Activated CD4-positive, alpha-beta T cell treated with anti-CD3 and anti-CD28 coated beads, Interleukin-2, amount 50 U/mL, for 48 hours (primary cell): Measurements from ENCODE around the gene HCK.

Experiments
- DNase-seq, 2 experiments: peaks; one replicate each; pipeline ENCODE4 v3.0.0-alpha.2; 2020

The HCK gene

GRCh38 chr20:32063695-32064094 is 11.7 kb downstream of the HCK start:
- DNase-seq, result no peak

GRCh38 chr20:32064667-32065066 is 12.6 kb downstream of the HCK start:
- no peak for DNase-seq

GRCh38 chr20:32067234-32067821 is 15.3 kb downstream of the HCK start:
- DNase-seq, result no peak

GRCh38 chr20:32068174-32068573 is 16.1 kb downstream of the HCK start:
- DNase-seq, result no peak

DNA sequence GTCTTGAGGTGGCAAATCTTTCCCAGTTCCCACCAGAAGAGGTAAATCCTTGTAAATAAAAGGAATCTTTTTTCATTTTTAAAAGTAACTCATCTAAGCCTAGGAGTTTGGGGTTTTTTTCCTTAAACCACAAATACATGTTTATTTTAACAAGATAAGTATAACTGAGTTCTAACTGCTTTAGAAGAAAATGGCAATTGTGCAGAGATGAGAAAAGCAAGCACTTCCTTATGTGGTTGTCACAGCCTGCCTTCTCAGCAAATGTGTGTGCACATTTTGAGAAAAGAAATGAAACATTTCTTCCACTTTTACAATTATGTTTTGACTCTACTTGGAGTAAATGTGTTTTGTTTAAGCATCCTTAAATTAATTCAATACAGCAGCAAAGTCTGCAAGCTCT is 17.7 kb downstream of the HCK start:
- DNase-seq, result no peak

- DNase-seq, result no peak
Observed at GRCh38 chr20:32070282-32070681, 18.2 kb downstream of the HCK start.

DNA sequence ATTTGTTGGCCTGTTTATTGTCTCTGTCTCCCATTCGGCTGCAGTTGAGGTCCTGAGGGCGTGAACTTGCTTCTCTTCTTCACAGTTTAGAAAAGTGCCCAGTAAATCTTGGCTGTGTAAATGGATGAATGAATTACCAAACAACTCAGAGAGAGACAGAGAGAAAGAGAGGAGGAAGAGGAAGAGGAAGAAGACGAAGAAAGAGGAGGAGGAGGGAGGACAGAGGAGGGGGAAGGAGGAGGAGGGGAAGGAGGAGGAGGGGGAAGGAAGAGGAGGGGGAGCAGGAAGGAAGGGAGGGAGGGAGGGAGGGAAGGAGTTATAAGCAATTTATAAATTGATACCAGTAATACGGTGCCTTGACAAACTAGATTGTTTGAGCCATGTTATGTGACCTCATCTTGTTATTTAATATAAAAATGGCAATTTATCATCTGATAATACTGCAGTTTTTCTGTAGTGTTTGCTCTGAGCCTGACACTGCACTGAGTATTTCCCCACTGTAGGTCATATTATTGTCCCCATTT is 18.7 kb downstream of the HCK start:
- DNase-seq, result no peak

DNA sequence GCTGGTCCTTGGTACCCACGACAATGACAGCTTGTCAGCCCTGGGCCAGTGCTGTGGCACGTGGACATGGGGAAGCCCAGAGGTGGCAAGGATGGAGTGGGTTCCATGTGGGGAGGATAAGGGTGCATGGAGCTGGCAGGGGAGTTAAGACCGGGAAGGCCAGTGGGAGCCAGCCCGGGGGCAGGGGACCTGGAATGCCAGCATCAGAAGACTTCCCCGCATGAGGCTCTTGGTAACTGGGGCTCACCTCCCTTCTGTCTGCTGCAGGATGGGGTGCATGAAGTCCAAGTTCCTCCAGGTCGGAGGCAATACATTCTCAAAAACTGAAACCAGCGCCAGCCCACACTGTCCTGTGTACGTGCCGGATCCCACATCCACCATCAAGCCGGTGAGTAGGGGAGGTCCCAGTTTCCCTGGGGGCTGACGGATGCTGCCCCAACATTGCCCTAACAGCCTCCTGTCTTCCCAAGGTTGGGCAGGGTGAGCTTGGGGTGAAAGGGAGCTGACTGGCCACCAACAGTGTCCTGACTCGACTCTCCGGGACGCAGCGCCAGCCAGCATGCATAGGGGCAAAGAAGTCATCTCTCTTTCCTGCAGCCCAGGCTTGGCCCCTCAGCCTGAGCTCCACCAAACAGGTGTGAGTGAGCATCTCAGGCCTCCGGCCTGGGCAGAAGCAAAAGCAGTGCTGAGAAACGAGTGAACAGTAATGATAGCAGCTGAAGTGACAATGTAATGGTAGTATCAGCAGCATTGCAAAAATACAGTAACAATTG is 19.5 kb downstream of the HCK start:
- DNase-seq, result no peak

- no peak for DNase-seq
Observed at GRCh38 chr20:32072168-32072750, 20.2 kb downstream of the HCK start.

DNA sequence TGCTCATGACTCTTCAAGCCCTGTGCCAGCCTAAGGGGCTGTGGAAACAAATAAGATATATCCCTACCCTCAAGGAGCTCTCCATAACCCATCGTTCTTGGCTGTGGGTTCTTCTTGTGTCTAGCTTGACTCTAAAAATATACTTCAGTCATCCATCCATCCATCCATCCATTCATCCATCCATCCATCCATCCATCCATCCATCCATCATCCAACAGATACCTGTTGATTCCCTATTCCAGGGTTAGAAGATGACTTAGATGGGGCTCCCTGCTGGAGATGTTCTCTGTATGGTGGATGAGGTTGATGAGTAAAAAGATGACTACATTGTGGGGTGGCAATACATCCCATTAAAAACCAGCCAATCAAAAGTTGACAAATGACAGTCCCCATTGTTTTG is 23.5 kb downstream of the HCK start:
- no peak for DNase-seq

DNA sequence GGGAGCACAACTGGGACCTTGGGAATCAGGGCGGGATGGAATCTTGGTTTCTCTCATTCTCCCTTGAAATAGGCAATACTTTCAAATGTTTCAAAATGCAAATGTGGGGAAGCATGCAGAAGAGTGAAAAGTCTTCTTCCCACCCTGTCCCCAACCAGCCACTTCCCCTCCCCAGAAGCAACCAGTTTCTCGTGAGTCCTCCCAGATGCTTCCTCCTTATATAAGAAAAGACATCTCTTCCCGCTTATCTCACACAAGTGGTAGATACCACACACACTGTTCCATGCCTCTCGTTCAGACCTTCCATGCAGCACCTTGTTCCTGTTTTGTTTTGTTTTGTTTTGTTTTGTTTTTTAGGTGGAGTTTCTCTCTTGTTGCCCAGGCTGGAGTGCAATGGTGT is 25.1 kb downstream of the HCK start:
- no peak for DNase-seq

DNA sequence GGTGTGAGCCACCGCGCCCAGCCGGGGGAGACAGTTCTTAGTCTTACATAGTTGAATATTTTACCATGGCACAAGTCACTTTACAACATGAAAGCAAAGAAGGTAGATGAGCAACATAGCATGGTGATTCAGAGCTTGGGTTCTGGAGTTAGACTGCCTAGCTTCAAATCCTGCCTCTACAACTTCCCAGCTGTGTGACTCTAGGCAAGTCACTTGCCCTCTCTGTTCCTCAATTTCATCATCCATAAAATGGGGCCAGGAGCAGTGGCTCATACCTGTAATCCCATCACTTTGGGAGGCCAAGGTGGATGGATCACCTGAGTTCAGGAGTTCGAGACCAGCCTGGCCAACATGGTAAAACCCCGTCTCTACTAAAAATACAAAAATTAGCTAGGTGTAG is 26.3 kb downstream of the HCK start:
- no peak for DNase-seq

- no peak for DNase-seq
Observed at GRCh38 chr20:32078791-32079190, 26.7 kb downstream of the HCK start.

- DNase-seq, result no peak
Observed at GRCh38 chr20:32079655-32080109, 27.6 kb downstream of the HCK start.

DNA sequence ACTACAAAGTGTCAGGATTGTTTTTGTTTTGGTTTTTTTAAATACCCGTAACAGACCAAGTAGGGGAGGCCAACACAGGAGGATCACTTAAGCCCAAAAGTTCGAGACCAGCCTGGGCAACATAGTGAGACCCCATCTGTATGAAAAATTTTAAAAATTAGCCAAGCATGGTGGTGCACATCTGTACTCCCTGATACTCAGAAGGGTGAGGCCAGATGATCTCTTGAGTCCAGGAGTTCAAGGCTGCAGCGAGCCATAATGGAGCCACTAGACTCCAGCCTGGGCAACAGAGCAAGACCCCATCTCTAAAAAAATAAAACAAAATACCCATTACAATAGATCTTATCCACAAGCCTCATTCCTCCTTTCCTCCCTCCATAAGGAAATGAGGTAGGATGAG is 28.7 kb downstream of the HCK start:
- DNase-seq, result no peak

DNA sequence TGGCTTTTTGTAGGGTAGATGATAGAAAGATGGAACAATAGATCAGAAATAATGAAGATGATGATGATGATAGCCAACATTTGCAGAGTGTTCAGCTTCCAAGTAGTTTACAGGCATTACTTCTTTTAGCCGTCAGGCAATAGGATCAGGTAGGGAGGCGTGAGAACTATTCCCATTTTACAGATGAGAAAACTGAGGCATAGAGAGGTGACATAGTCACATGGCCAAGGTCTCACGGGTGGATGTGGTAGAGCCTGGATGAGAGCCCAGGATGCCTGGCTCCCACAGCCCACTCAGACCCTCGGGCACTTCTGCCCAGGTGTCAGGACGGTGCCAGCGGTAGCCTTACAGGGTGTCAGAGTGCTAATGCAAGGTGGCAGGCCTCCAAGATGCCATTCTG is 31.4 kb downstream of the HCK start:
- DNase-seq, result no peak

DNA sequence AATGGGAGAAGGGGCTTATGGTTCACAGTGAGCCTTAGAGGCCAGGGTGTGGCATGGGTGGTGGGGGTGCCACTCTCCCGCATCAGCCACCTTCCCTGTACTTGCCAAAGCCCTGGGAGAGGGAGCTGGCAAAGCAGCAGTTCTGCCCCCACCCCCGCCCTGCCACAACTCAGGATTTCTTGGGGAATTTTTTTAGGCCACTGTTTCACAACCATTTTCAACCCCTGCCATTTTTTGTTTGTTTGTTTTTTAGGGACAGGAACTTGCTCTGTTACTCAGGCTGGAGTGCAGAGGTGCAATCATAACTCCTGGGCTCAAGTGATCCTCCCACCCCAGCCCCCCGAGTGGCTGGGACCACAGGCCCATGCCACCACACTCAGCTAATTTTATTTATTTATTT is 35.0 kb downstream of the HCK start:
- DNase-seq, result no peak

GRCh38 chr20:32088759-32089158 is 36.7 kb downstream of the HCK start:
- no peak for DNase-seq

GRCh38 chr20:32089637-32090362 is 37.8 kb downstream of the HCK start:
- no peak for DNase-seq

DNA sequence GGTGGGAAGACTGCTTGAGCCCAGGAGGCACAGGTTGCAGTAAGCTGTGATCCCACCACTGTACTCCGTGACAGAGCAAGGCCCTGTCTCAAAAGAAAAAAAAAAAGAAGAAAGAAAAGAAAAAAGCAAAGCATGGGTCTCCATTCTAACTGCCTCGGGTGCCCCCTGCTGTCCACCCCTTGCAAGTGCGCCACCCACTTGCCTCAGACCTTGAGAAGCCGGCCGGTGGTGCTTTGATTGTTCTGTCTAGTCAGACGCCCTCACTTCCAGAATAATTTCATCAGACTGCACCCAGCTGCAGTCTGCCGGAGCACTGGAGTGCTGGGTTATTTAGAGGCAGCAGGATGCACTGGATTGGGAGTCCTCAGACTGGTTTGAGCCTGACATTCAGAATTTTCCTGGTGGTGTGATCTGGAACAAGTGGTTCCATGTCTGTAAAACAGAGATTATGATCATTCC is 39.9 kb downstream of the HCK start:
- DNase-seq, result peak; percentile 82 to 88

GRCh38 chr20:32098786-32099185 is 46.7 kb downstream of the HCK start:
- DNase-seq, result no peak

DNA sequence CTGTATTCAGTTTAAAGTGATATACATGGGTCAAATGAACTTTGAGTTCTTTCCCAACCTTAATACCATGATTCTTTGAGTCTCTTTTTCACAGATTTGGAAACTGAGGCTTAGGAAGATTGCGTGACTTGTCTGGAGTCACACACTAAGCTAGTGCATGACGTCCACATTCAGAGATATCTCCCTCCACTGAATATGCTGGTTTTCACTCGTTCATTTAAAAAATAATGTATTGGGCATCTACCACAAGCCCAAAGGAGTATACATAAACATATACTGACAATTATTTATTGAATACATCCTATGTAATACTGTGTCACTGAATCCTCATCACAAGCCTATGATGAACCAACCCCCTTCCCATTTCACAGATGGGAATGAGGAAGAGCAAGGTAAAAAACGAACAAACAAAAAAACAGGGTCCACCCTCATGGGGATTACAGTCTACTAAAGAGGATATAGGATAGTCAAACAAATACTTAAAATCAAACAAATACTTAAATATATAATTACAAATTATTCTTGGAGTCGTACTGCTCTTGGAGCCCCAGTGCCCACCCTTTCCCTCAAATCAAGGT is 56.9 kb downstream of the HCK start:
- DNase-seq, result no peak
